T-helper 2 cell treated with Interferon-gamma antibody and Interleukin-4, amounts not matched to agents 100 ng/mL and 5 ng/mL, for 36 hours (primary cell): Measurements from ENCODE around the gene MGLL. TPM values are rescaled to one million over a fixed set of nuclear protein-coding genes. Genes with fewer than 3 reads are reported as not detected.

Experiments used
- intact Hi-C: fragments of 100-400 bp; cut with micrococcal nuclease; formaldehyde crosslinking; loops from one replicate; pipeline ENCODE4 v1.15.1; 2023
- total RNA-seq: library from RNA; stranded (reverse); gene quantifications from 2 replicates; pipeline ENCODE4 v1.2.3, GENCODE V29; 2022

The MGLL gene
- total RNA-seq, 1 donor from 2014 or later, result 3.8 TPM

GRCh38 chr3:127776347-127776746 lies 46.0 kb downstream of the MGLL start:
- intact Hi-C loops, result no loop called here

DNA sequence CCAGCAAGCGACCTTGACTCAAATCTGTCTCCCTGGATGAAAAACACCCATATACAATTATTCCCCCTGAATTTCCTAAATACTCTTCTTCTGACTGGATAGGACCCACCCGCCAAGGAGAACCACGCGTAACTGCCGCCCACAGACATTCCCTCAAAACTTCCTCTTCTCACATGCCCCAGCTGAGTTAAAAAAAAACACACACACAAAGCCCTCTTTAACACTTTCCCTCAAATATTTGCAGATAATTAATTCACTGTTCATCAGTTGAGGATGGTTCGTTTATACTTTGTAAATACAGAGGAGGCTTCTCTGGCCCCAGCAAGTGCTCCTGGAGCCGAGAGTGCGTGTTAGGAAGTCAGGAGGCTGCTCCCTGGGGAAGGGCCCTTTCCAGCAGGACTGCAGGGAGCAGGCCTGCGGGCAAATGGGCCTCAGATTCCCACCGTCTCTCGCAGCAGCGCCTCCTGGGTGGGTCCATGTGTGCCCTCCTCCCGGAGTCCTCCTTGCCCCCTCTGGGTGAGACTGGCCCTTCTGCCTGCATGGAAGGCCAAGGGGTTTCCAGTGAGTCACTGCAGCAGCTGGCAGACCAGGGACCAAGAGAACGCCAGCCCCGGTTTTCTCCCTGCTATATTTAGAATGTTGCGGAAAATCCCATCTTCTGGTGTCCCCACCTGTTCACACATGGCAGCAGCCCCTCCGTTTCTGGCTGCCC lies 46.8 kb downstream of the MGLL start:
- intact Hi-C loops, result no loop called here

DNA sequence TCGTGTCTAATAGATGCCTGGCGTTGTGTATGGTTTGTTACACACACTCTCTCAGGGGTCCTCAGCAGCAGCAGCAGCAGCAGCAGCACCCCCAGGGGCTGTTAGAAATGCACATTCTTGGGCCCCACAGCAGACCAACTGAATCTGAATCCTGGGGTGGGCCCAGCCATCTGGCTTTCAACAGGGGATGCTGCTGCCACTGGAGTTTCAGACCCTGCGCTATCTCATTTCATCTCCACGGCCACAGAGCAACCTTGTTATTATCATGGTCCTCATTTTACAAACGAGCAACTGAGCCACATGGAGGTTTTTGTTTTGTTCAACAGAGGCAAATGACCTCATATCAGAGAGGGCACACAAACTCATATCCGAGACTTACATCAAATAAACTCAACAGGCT lies 47.7 kb downstream of the MGLL start:
- intact Hi-C loops, result no loop called here

DNA sequence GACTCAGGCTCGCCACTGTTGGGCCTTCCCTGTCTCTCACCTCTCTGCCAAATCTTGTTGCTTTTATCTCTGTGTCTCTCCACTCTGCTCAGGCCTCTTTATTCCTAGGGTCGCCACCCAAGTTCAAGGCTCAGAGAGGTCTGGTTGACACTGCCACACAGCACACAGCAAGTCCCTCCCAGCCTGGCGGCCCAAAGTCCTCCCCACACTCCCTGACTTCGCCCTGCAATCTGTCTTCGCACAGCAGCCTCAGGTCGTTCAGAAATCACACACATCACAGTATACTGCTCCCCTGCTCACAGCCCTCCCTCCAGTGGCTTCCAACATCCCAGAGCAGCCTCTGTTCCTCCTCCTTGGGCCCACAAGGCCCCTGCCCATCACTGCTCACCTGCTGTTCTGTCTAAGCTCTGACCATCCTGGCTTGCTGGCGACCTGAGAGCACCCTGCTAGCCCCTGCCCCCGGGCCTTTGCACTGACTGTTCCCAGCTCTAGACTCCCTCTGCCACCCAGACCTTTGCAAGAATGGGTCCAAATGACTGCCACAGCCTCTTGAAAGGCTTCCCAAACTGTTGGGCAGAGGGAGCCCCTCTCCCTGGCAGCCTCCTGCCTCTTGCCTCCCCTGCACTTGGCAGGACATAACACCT lies 48.4 kb downstream of the MGLL start:
- intact Hi-C loops, result no loop called here

- intact Hi-C loops, result no loop called here
These were observed 49.2 kb downstream of the MGLL start for GRCh38 chr3:127772827-127773751.

- intact Hi-C loops, result no loop called here
These were observed 50.0 kb downstream of the MGLL start for GRCh38 chr3:127772273-127772672.

GRCh38 chr3:127771746-127772145 lies 50.6 kb downstream of the MGLL start:
- intact Hi-C loops, result no loop called here

DNA sequence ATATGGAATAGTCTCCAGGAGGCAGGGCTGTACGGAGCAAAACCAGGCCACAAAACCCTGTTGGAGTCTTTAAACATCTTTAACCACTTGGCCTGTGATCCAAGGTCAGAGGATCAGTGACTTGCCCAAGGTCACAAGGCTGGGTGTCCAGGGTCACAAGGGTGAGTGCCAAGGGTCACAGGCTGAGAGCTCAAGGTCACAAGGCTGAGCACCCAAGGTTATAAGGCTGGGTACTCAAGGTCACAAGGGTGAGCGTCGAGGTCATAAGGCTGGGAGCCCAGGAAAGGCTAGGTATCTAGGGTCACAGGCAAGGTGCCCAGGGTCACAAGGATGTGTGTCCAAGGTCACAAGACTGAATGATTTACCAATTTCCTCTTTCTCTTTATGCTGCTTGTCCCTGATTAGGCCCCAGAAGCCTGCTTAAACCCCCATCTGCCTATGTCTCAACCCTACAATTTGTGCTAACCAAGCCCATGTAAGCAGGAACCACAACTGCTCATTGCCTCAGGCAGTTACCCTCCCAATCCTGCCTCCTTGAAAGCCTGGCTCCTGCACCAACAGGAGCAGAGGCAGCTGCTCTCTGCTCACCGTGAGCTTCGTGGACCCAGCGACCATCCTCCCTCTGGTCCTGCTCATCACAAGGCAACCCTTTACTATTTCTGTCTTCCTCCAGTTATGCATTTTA lies 51.5 kb downstream of the MGLL start:
- intact Hi-C loops, result no loop called here

- intact Hi-C loops, result no loop called here
These were observed 52.8 kb downstream of the MGLL start for GRCh38 chr3:127769284-127770081.

DNA sequence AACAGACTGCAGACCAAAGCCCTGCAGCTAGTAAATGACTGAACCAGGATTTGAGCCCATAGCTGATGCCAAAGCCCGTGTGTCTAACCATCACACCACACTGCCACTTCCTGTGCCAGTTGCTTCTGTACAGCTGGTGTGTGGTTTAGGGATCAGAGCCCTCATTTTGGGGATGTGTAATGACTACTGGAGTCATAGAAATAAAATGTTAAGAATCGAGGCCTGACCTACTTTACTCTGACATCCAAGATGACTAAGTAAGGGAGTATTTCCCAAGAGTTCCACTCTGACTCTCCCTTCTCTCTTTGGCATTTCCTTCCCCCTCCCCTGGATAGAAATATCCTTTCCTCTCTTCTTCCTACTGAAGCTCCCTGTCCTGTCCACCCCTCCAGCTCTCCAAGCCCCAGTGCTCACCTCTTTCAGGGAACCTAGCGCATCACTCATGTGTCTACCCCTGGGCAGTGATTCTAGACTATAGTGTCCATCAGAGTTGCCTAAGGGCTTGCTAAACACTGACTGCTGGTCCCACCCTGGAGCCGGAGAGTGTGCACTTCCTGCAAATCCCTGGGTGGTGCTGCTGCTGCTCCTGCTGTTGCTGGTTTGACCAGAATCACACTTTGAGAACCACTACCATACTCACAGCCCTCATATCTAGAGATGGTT lies 53.8 kb downstream of the MGLL start:
- intact Hi-C loops, result no loop called here

DNA sequence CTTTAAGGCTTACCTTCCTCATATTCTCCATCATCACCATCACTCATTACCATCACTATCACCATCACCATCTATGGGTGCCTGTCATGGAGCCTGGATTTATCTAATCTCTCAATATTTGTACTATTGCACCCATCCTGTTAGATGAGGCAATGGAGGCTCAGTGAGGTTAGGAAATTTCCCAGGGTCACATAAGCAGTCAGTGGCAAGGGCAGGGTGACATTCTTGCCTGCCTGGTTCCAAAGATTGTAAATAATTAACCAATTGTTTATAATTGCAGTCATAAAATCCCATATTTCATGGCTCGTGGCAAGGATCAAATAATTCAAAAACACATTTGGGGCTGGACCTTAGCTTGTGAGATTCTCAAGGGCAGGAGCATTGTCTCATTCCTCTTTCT lies 55.2 kb downstream of the MGLL start:
- intact Hi-C loops, result no loop called here

GRCh38 chr3:127765735-127766134 lies 56.6 kb downstream of the MGLL start:
- intact Hi-C loops, result no loop called here

DNA sequence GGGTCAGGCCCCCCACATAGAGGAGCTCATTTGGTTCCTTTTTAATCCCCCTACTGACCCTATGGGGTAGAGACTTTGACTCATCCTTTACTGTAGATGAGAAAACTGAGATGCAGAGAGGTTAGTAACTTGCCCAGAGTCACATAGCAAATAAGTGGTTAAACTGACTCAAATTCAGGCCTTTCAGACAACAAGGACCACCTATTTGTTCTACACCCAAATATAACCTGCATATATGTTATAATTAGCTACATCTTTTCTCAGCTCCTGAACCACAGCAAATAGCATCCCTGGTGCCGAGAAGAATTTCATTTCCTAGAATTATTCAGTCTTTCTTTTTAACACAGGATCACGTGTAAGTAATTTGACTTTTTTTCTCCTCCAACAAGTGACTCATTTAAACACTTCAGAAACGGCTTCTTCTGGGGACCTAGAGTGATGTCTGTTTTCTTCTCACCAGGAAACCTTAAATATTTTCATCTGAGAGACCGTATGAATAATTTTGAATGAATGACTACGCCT lies 57.4 kb downstream of the MGLL start:
- intact Hi-C loops, result no loop called here

GRCh38 chr3:127764301-127764700 lies 58.0 kb downstream of the MGLL start:
- intact Hi-C loops, result no loop called here

GRCh38 chr3:127763816-127764215 lies 58.5 kb downstream of the MGLL start:
- intact Hi-C loops, result no loop called here

GRCh38 chr3:127763337-127763736 lies 59.0 kb downstream of the MGLL start:
- intact Hi-C loops, result no loop called here

DNA sequence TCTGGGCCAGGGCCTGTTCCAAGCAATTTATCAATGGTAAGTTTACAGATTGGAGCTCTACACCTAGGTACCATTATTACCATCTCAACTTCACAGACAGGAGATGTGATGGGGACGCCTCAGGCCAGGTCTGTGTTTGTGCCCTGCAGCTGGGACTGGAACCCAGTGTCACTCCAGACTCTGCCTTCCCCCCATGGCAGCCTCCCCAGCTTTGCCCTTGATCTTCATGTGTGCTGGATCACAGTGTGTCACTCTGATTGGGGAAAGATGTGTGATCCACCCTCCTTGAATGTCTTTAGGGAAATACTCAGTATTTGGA lies 59.6 kb downstream of the MGLL start:
- intact Hi-C loops, result no loop called here

DNA sequence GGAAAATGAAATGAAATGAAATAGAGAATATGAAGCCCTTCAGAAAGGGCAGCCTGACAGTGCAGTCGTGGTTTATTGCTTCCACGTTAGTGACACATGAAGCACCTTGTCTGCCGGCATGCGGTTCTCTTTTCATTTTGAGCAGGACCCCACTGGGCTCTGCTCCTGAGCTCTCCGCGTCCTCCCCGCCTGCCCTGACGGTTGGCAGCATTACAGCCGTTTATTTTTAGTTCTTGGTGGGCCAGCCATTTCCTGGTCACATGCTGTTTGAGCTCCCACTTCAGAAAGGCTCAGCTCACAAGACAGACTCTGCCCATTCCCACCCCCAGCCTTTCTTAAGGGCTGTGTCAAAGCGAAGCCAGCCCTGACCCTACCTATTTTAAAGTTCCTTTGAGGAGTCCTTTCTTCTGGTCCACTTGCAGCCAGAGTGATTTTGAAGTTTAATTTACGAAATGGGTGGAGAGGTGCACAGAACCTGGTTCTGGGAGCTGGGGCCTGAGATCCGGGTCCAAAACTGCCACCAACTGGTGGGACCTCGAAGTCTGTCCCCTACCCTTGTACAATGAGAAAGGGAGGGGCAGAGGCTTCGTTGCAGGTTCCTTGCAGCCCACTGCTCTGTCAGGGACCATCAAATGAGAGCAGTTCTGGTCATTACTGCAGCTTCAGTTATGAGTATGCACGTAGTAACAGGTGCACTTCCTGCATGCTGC lies 60.1 kb downstream of the MGLL start:
- intact Hi-C loops, result no loop called here

- intact Hi-C loops, result no loop called here
These were observed 60.9 kb downstream of the MGLL start for GRCh38 chr3:127761441-127761801.
